ENCODE data around the gene CLCNKA.
"Not testable (repeated sequence)": the region's sequence is repeated elsewhere in the genome, so short reads cannot be mapped to it uniquely, and the experiment has no call there.

CLCNKA gene

GRCh38 chr1:16018749-16019643, 2.8 kb upstream of the CLCNKA start:
- no peak for DNase-seq

GRCh38 chr1:16019644-16020277, 2.1 kb upstream of the CLCNKA start:
- no peak for DNase-seq

- no peak for DNase-seq
These were observed 1.5 kb upstream of the CLCNKA start for GRCh38 chr1:16020325-16020724.

GRCh38 chr1:16020878-16021277, 958 bp upstream of the CLCNKA start:
- DNase-seq: not testable (repeated sequence)

GRCh38 chr1:16022393-16022792, 557 bp downstream of the CLCNKA start:
- no peak for DNase-seq

GRCh38 chr1:16023050-16023653, 1.3 kb downstream of the CLCNKA start:
- DNase-seq: no peak

- not testable (repeated sequence) for DNase-seq
These were observed 4.5 kb downstream of the CLCNKA start for GRCh38 chr1:16026302-16026701.

GRCh38 chr1:16026723-16027484, 5.1 kb downstream of the CLCNKA start:
- DNase-seq: peak; percentile 16 to 51

- no peak for DNase-seq
These were observed 6.6 kb downstream of the CLCNKA start for GRCh38 chr1:16028237-16029002.

GRCh38 chr1:16029003-16029268, 7.1 kb downstream of the CLCNKA start:
- not testable (repeated sequence) for DNase-seq

- no peak for DNase-seq
These were observed 7.5 kb downstream of the CLCNKA start for GRCh38 chr1:16029288-16029687.

GRCh38 chr1:16031551-16031950, 9.7 kb downstream of the CLCNKA start:
- DNase-seq: no peak

- DNase-seq: peak; percentile 42
These were observed 10.7 kb downstream of the CLCNKA start for GRCh38 chr1:16032388-16033102.

- not testable (repeated sequence) for DNase-seq
These were observed 11.3 kb downstream of the CLCNKA start for GRCh38 chr1:16033103-16033632.

GRCh38 chr1:16036461-16036860, 14.6 kb downstream of the CLCNKA start:
- DNase-seq: not testable (repeated sequence)

GRCh38 chr1:16038620-16038912, 16.7 kb downstream of the CLCNKA start:
- no peak for DNase-seq

GRCh38 chr1:16039871-16040270, 18.0 kb downstream of the CLCNKA start:
- not testable (repeated sequence) for DNase-seq

- no peak for DNase-seq
These were observed 19.4 kb downstream of the CLCNKA start for GRCh38 chr1:16041200-16041599.

GRCh38 chr1:16042096-16042495, 20.3 kb downstream of the CLCNKA start:
- DNase-seq: no peak

- not testable (repeated sequence) for DNase-seq
These were observed 20.8 kb downstream of the CLCNKA start for GRCh38 chr1:16042654-16043053.

GRCh38 chr1:16043521-16043920, 21.7 kb downstream of the CLCNKA start, which contains the start of gene CLCNKB:
CLCNKB (plus strand) TSS chr1:16043782; CDS start chr1:16044493, 711 bp downstream.
- no peak for DNase-seq

GRCh38 chr1:16043950-16044349, 22.1 kb downstream of the CLCNKA start:
- no peak for DNase-seq
